Measurements from ENCODE around the gene SFSWAP.

DNA sequence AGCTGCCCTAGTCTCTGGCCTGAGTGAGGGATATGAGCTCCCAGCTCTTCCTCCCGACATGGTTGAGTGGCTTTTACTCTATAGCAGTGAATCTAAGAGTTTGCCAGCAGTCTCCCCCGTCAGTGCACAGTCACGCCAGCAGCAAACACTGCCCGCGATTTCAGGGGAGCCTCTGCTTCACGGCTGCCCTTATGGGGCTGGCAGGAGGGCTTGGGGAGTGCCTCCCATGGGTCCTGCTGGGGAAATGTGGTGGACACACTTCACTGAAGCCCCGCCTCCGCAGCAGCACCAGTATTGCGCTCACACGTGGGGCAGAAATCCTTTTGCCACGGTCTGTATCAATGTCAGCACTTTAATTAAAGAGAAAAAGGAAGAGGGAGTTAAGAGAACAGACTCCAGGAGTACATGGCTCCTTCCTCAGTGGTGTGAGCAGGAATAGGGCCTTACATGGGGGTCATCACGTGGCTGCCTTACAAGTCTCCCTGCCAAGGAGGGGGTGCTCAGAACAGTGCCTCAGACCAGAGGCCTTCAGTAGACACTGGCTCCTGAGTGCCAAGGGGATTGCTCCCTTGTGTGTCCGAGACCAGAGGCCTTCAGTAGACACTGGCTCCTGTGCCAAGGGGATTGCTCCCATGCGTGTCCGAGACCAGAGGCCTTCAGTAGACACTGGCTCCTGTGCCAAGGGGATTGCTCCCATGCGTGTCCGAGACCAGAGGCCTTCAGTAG is 55.7 kb downstream of the SFSWAP start:
- TF ChIP-seq, protein P1, sequence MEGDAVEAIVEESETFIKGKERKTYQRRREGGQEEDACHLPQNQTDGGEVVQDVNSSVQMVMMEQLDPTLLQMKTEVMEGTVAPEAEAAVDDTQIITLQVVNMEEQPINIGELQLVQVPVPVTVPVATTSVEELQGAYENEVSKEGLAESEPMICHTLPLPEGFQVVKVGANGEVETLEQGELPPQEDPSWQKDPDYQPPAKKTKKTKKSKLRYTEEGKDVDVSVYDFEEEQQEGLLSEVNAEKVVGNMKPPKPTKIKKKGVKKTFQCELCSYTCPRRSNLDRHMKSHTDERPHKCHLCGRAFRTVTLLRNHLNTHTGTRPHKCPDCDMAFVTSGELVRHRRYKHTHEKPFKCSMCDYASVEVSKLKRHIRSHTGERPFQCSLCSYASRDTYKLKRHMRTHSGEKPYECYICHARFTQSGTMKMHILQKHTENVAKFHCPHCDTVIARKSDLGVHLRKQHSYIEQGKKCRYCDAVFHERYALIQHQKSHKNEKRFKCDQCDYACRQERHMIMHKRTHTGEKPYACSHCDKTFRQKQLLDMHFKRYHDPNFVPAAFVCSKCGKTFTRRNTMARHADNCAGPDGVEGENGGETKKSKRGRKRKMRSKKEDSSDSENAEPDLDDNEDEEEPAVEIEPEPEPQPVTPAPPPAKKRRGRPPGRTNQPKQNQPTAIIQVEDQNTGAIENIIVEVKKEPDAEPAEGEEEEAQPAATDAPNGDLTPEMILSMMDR (IDR thresholded peaks at IDR 0.05), result no peak
- TF ChIP-seq EP300 (IDR thresholded peaks at IDR 0.05), result no peak
- no peak for TF ChIP-seq POLR2A (IDR thresholded peaks at IDR 0.05)

All from tibial nerve (tissue), 4 donors.